ENCODE measurements around the gene SRPX2. TPM values are rescaled to one million over a fixed set of nuclear protein-coding genes. Genes with fewer than 3 reads are reported as not detected.

Gene SRPX2
- total RNA-seq, 4 donors from 2014 or later = 2.8 to 15.2 (median 7.5) TPM

DNA sequence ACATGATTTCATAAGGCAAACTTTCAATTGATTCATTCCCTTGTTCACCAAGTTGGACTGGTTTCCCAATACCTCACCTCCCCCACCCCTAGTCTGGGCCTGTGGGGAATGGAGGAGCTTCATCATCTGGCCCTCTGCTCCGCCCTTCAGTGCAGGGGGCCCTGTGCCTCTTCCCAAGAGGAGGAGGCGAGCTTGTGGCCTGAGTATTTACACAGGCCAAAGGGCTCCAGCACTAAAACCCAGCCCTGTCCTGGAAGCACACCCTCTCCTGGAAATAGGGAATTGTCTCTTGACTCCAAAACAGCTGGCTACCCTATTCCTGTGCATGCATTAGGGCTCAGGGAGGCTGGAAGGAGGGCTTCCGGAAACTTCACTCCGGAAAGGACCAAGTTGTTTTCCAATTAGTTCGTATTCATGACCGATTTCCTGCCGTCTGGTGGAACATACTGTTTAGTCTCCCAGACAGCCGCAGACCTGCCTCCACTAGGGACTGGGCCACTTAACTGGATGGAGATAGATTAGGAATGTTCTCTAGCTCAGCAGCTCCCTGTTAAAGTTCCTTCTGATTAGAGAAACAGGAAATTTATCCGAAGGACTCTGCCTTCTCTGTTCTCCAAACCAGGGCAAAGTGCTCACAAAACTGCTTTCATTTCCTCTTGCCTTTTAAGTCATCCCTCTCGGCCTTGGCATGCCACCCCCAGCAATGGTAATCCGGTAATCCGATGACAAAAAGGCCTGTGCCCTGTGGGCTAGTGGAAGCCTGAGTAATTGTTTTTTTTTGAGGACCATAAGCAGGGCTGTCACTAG, 5.8 kb downstream of the SRPX2 start:
- no peaks in the 10 kb centered on the region for H3K27me3 ChIP-seq
- 60% methylated on average over 12 of the region's 12 CpGs for WGBS
- no peak overlapping the region for H3K4me3 ChIP-seq
- H3K27ac ChIP-seq = peak overlapping the region; percentile 83
- no peaks in the 10 kb centered on the region for H3K36me3 ChIP-seq
- peaks cover 16% of the 10 kb centered on the region for H3K4me1 ChIP-seq
- TF ChIP-seq, protein P1, sequence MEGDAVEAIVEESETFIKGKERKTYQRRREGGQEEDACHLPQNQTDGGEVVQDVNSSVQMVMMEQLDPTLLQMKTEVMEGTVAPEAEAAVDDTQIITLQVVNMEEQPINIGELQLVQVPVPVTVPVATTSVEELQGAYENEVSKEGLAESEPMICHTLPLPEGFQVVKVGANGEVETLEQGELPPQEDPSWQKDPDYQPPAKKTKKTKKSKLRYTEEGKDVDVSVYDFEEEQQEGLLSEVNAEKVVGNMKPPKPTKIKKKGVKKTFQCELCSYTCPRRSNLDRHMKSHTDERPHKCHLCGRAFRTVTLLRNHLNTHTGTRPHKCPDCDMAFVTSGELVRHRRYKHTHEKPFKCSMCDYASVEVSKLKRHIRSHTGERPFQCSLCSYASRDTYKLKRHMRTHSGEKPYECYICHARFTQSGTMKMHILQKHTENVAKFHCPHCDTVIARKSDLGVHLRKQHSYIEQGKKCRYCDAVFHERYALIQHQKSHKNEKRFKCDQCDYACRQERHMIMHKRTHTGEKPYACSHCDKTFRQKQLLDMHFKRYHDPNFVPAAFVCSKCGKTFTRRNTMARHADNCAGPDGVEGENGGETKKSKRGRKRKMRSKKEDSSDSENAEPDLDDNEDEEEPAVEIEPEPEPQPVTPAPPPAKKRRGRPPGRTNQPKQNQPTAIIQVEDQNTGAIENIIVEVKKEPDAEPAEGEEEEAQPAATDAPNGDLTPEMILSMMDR (IDR thresholded peaks at IDR 0.05) = no peak
- TF ChIP-seq POLR2A (IDR thresholded peaks at IDR 0.05) = peak in 1 of 2 donors; percentile 48
- DNase-seq (ENCODE audit: low spot score in 2 of 2) = peak; percentile 78 to 87
- no peaks in the 10 kb centered on the region for H3K9me3 ChIP-seq

DNA sequence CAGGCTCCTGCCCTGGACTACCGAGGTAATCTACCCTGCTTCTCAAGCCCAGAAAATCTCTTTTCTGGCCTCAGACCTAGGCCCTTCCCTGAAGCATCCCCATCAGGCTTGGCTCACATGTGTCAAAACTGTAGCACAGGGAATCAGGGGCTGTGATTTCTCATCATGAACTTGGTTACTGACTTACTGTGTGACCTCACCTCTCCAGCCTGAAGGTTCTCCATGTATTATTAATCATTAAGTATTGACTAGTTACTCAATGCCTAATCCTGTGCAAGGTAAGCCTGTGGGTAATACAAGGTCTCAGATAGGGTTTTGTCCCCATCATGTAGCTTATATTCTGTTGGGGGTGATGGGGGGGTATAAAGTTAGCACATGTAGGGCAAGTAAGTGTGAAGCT, 6.8 kb downstream of the SRPX2 start:
- DNase-seq (ENCODE audit: low spot score in 2 of 2) = no peak
- H3K4me1 ChIP-seq = peaks cover 16% of the 10 kb centered on the region
- peak overlapping the region; percentile 83 for H3K27ac ChIP-seq
- WGBS = 100% methylated on average over 1 of the region's 1 CpG
- TF ChIP-seq POLR2A (IDR thresholded peaks at IDR 0.05) = no peak
- no peak for TF ChIP-seq EP300 (IDR thresholded peaks at IDR 0.05)
- TF ChIP-seq POLR2AphosphoS5 (IDR thresholded peaks at IDR 0.05) = no peak
- TF ChIP-seq, protein P1 (IDR thresholded peaks at IDR 0.05) = no peak
- H3K36me3 ChIP-seq = no peaks in the 10 kb centered on the region
- no peaks in the 10 kb centered on the region for H3K9me3 ChIP-seq
- no peak overlapping the region for H3K4me3 ChIP-seq
- no peaks in the 10 kb centered on the region for H3K27me3 ChIP-seq

GRCh38 chrX:100652266-100652665, 8.3 kb downstream of the SRPX2 start:
- Histone ChIP-seq H3K4me3 (no peak overlapping the region), H3K9me3 (no peaks in the 10 kb centered on the region), H3K36me3 (no peaks in the 10 kb centered on the region), H3K4me1 (peaks cover 16% of the 10 kb centered on the region), H3K27me3 (no peaks in the 10 kb centered on the region), H3K27ac (no peak overlapping the region)
- TF ChIP-seq POLR2A (IDR thresholded peaks at IDR 0.05) (no peak), EP300 (IDR thresholded peaks at IDR 0.05) (no peak), POLR2AphosphoS5 (IDR thresholded peaks at IDR 0.05) (no peak)
- TF ChIP-seq, protein P1 (IDR thresholded peaks at IDR 0.05) = no peak
- 62% methylated on average over 2 of the region's 2 CpGs for WGBS
- DNase-seq (ENCODE audit: low spot score in 2 of 2) = no peak

DNA sequence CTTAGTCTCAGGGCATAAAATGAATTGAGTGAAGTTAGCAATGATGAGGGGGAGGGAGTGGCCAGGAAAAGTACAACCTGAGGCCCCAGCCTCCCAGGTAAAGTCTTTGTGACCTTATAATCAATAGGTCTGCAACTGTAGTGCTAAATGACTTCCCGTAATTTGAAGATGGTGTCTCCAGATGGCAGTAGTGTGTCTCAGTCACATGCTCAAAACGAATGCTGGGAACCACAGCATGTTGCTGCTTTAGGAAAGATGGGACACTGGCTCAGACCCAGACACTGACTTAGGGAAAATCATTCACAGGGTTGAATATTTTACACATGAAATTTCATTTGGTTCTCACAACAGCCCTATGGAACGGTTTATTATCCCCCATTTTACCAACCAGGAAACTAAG, 10.3 kb downstream of the SRPX2 start:
- 21% methylated on average over 3 of the region's 3 CpGs for WGBS
- no peak overlapping the region for H3K4me3 ChIP-seq
- TF ChIP-seq, protein P1 (IDR thresholded peaks at IDR 0.05) = no peak
- TF ChIP-seq POLR2A (IDR thresholded peaks at IDR 0.05) (no peak), POLR2AphosphoS5 (IDR thresholded peaks at IDR 0.05) (no peak), EP300 (IDR thresholded peaks at IDR 0.05) (no peak)
- no peaks in the 10 kb centered on the region for H3K36me3 ChIP-seq
- no peaks in the 10 kb centered on the region for H3K27me3 ChIP-seq
- H3K27ac ChIP-seq = no peak overlapping the region
- peaks cover under 1% of the 10 kb centered on the region for H3K4me1 ChIP-seq
- DNase-seq (ENCODE audit: low spot score in 2 of 2) = no peak
- H3K9me3 ChIP-seq = no peaks in the 10 kb centered on the region

DNA sequence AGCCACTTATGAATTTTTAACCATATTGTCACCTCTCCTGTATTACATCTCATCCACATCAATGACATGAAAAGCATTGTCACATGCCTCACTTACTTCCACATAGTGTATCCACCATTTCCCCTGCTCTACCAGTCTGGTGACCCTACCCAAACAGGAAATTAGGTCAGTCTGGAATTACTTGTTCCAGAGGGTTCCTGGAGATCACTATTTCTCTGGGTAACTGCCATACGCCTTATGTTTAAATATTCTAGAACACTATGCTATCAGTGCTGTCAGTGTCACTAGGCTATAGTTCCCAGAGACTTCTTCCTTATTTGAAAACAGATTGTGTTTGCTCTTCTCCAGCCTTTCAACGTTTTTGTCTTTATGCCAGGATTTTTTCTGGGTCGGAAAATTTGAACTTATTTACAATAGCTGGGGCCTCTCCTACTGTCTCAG, 15.0 kb downstream of the SRPX2 start:
- Histone ChIP-seq H3K27ac (no peak overlapping the region), H3K36me3 (no peaks in the 10 kb centered on the region)
- no peak for DNase-seq (ENCODE audit: low spot score in 2 of 2)

More for the DNA sequence above, 15.0 kb downstream of the SRPX2 start:
- no peaks in the 10 kb centered on the region for H3K27me3 ChIP-seq
- TF ChIP-seq POLR2A (IDR thresholded peaks at IDR 0.05) (no peak), EP300 (IDR thresholded peaks at IDR 0.05) (no peak), POLR2AphosphoS5 (IDR thresholded peaks at IDR 0.05) (no peak)
- TF ChIP-seq, protein P1 (IDR thresholded peaks at IDR 0.05) = no peak
- no peaks in the 10 kb centered on the region for H3K4me1 ChIP-seq
- 46% methylated on average over 3 of the region's 3 CpGs for WGBS
- H3K4me3 ChIP-seq = no peak overlapping the region
- no peaks in the 10 kb centered on the region for H3K9me3 ChIP-seq

All from suprapubic skin (tissue), 4 donors.